HG03354 (cell line): ENCODE results near the gene NXPE3.
"Not testable (repeated sequence)": the region's sequence is repeated elsewhere in the genome, so short reads cannot be mapped to it uniquely, and the experiment has no call there.

Experiments
- ATAC-seq: cut with Tn5 transposase; IDR thresholded peaks from one replicate; pipeline ENCODE4 v1.9.1; 2021; ENCODE audit warnings: mild to moderate bottlenecking; ENCODE audit not compliant: unreplicated experiment, poor library complexity, severe bottlenecking

The NXPE3 gene

GRCh38 chr3:101849714-101850245 lies 70.8 kb downstream of the NXPE3 start:
- ATAC-seq: peak; percentile 31

DNA sequence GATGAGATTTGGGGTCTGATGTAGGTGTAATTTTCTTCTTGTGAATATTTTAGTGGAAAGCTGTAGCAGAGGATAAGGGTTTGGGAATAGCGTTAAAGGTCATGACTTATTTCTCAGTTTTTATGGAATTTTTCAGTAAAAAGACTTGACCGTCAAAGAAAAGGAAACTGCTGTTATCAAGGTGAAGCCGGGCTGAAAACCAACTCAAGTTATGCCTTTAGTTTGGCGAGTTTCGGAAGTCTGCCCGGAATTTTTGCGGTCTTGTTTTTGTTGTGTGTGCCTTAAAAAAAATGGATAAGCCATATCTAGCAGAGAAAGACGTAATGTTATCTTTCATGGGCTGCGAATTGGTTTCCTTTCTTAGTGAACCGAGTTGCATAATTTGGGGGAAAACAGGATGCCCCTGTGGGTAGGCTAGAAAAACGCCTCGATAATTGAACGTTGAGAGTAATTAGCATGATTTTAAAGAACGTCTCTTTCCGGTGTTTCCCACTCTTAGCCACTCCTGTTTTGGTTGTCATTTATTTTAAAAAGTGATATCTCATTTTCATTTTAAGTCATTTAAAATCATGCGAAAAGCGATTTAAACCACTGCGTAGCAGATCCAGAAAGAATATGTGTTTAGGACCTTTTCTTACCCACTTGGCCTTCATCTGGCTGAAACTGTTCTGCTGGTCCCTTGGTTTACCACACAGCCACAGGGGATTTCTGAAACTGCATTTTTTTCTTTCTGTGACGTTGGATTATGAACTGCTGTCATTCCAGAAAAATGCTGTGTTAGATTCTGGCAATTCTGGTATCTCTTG lies 71.4 kb downstream of the NXPE3 start:
- peak; percentile 22 for ATAC-seq

DNA sequence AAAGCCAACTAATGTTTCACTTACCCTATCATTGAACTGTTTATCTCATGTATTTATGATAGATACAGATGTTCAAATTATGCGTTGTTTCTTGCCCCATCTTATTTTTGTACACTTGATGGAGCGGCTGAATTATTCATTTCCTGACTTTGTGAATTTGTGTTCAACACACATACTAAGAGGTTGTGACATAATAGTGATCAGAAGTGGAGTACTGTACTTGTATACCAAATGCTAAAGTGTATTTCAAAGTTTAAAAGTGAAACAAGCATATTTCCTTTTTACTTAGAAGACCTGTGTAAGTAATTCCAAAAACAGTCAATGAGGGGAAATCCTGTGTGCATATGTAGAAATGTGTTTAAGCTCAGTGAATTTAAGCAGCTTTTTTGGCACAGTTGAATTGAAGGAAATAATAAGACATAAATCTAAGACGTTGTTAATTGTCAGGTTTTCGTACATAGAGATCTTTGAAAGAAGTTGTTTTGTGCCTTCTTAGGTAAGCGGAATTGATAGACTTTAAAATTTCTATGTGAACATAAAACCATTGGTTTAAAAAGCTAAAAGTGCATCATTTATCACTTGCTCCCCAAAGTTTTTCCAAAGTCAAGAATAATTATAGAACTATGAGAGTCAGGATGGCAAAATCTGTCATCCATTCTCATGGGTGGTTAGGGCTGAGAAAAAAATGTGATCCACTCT lies 72.2 kb downstream of the NXPE3 start:
- no peak for ATAC-seq

DNA sequence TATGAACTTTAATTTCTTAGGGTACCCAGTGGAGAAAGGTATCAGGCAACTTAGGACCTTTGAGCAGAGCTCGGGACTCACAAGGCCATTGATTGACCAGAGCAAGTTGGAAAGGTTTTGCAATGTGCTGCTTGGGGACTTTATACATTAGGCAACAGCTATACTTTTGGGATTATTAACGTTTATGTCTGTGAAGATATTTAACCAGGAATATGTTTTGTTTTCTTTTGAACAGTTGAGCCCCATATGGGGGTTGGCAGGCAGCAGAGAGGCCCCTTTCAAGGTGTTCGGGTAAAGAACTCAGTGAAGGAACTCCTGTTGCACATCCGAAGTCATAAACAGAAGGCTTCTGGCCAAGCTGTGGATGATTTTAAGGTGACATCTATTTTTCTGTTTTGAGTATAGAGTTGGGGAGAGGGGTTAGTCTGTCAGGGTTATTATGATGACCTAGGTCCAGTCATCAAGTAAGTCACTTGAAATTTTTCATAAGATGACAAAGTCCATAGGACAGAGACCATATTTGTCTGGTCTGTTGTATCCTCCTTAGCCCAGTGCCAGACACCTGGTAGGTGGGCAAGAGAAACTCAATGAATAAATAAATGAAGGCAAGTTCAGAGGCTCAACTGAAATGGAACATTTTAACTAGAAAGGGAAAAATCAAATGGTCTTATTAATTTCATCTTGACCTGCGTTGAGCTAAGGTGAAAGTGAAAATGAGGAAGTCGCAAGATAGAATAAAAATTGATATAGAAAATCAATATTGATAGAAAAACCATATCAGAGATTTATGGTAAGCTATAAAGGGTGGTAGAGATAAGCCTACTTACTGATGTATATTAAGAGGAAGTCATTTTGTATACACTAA lies 73.1 kb downstream of the NXPE3 start:
- no peak for ATAC-seq

DNA sequence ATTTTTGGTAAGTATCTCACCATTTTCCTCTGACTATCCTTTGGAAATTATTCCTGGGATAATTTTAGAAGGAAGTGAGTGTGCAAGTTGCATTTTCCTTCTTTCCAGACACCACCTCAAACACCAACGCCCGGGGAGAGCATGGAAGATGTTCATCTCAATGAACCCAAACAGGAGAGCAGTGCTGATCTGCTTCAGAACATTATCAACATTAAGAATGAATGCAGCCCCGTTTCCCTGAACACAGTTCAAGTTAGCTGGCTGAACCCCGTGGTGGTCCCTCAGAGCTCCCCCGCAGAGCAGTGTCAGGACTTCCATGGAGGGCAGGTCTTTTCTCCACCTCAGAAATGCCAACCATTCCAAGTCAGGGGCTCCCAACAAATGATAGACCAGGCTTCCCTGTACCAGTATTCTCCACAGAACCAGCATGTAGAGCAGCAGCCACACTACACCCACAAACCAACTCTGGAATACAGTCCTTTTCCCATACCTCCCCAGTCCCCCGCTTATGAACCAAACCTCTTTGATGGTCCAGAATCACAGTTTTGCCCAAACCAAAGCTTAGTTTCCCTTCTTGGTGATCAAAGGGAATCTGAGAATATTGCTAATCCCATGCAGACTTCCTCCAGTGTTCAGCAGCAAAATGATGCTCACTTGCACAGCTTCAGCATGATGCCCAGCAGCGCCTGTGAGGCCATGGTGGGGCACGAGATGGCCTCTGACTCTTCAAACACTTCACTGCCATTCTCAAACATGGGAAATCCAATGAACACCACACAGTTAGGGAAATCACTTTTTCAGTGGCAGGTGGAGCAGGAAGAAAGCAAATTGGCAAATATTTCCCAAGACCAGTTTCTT lies 74.2 kb downstream of the NXPE3 start:
- ATAC-seq: no peak

GRCh38 chr3:101853982-101854381 lies 75.0 kb downstream of the NXPE3 start:
- no peak for ATAC-seq

DNA sequence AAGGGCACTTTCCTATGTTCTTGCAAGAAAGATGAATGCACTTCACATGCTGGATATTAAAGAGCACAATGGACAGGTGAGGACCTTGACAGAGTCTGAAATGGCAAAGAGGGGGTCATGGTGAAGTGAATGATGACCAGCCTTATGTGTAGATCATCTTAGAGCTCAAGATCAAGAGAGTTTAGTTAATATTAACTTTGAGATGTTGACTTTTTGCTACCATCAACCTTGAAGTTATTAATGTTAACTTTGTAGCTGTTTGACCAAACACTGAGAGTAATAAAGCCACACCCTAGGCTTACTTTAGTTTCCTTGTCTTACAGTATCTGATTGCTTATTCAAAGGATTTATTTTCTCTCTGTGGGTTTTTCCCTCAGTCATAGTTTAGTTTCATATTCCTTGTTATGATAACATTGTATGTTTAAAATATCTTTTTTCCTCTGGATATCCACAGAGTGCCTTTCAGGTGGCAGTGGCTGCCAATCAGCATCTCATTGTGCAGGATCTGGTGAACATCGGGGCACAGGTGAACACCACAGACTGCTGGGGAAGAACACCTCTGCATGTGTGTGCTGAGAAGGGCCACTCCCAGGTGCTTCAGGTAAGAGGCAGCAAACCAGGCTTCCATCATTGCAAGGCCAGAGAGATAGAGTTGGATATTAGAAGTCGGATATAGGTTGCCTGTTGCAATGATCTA lies 75.7 kb downstream of the NXPE3 start:
- no peak for ATAC-seq

DNA sequence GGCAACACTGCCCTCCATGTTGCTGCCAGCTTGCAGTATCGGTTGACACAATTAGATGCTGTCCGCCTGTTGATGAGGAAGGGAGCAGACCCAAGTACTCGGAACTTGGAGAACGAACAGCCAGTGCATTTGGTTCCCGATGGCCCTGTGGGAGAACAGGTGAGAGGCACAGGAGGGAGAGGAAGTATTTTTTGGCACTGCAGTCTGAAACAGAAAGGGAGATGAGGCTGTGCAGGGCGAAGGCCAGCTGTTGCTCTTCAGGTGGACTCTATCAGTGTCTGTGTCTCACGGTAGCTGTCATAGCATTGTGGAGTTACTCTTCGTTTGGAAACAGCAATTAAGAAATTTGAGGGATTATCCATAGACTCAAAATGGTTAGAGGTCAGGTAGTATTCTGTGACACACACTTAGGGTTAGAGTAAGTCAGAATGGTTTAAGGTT lies 78.3 kb downstream of the NXPE3 start:
- no peak for ATAC-seq

GRCh38 chr3:101858464-101859030 lies 79.5 kb downstream of the NXPE3 start:
- no peak for ATAC-seq

- ATAC-seq: no peak
Observed at GRCh38 chr3:101859882-101860448, 81.0 kb downstream of the NXPE3 start.

DNA sequence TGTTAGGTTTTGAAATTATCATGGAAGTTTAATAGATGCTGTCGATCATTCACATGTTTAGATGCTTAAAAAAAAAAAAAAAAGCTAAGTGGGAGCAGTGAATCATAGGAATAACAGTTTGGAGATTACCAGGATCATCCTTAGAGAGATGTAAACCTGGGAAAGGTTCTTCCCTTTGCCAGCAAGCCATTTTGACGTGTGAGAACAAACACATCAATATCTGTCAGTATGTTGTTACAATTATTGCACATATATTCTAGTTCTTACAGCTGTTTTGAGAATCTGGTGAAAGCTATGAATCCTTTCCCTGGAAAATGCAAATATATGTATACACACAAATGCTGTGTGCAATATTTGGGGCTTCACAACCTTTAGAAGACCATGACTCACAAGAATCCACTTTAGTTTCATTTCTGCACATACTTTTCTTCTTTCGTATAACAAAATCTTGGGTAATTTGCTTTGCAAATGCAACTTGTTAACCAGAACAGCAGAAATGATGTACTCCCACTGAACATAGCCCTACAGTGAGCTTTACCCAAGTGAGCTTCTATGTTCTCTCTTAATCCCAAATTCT lies 82.3 kb downstream of the NXPE3 start:
- peak; percentile 51 for ATAC-seq

DNA sequence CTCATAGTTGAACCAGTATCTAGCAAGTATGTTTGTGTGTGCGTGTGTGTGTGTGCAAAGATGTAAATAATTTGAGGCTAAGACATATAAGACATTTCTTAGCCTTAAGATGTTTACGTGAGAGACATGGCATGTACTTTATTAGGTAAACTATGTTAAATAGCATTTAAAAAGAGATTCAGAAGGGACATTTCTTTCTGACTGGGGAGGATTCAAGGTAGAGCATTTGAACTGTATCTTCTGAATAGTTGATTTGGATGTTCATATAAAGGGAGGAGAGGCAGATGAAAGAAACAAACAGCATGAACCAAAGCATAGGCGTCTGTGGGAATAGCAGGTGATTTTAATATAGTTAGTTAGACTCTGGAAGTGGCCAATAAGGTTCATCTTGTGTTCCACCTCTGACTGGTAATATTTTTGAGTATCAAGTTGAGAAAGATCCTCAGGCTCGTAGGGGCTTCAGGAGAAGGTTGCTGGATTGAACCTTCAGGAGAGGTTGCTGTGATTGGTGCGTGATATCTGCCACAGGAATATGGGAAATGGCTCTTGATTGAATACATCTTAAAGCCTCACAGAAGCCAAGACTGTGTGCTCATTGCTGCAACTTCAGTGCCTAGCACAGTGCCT lies 82.9 kb downstream of the NXPE3 start:
- peak; percentile 6 for ATAC-seq

GRCh38 chr3:101862416-101863165 lies 83.6 kb downstream of the NXPE3 start:
- no peak for ATAC-seq

GRCh38 chr3:101864926-101865325 lies 85.9 kb downstream of the NXPE3 start:
- ATAC-seq: not testable (repeated sequence)

DNA sequence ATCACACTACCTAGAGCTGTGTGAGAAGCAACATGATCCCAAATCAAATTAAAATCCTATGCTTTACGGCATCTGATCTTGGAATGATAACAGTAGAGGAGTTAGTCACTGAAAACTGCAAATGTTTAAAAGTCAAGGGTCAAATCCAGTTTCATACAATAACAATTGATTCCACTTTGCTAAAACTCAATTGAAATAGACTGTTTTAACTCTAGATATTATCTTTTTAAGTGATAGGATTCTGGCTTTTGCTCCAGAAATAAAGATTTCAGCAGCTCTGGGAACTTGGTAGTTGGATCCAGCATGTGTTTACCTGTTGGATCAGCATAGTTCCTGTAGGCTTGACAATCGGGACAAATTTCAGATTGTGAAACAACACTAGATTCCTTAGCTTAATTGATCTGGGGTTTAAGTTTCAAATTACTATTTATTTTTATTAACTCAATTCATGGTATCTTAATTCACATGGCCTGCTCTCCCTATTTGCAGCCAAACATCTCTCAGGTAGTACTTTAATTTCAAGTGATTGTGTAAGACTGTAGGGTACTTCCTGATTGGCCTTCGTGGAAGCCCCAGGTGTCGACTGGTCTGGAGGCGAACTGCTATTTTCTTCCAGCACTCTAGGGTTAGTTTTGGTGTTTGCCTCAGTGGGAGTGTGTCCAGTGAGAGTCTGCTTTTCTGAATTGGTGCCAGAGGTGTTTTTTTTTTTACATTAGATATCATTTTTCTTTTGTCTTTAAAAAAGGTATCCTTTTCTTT lies 86.9 kb downstream of the NXPE3 start:
- peak; percentile 35 for ATAC-seq

- ATAC-seq: no peak
Observed at GRCh38 chr3:101867511-101867910, 88.5 kb downstream of the NXPE3 start.
